GM10248 (cell line): ENCODE measurements around the gene NKAIN2.

ENCODE experiments used
- CTCF ChIA-PET: fragments of 300-600 bp; sonication (Branson Sonifier 250); formaldehyde crosslinking; extraction: SDS; loops from one replicate; lab custom pipeline; 2021; ENCODE audit warnings: antibody characterized with exemption; lab: Yijun Ruan, JAX
- POLR2A ChIA-PET: fragments of 350-650 bp; sonication (Branson Sonifier 250); formaldehyde crosslinking; extraction: SDS; loops from one replicate; lab custom pipeline; 2020; ENCODE audit warnings: antibody characterized with exemption; lab: Yijun Ruan, JAX
- DNase-seq: peaks from one replicate; pipeline ENCODE4 v3.0.0; 2012; ENCODE audit errors: extremely low spot score
- TF ChIP-seq, protein P1 (sequence below): IDR thresholded peaks from 2 replicates; pipeline ENCODE4 v1.5.1; 2012; ENCODE audit warnings: mild to moderate bottlenecking, low read depth; ENCODE audit errors: extremely low read depth, missing control alignments, control extremely low read depth

Gene NKAIN2

DNA sequence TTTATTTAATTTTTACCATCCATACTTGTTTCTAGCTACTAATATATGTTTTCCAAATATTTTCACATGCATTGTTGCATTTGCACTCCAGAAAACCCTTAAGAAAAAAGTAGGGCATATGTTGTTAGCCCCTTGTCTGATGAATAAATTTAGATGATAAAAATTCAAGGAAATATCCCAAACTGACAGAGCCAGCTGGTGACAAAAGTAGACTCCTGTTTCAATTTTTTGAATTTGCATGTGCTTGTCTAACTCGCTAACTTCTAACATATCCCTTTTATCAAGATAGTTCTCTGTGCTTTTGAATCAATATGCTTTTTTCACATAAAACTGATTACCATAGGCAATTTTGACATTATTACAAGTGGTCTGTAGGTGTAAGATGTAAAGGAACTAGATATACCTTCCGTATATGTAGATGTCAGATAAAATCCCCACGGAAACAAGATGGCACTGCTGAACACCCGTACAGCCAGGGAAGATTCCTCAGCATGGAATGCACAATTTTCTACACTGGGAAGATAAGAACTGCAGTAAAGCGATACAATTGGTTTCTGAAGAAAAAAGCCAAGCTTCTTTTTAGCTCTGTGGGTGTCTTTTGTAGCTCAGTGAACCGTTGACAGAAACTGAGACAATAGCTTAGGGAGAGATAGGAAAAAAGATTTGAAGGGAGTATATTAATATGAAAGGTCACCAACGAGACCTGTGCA lies 721.0 kb downstream of the NKAIN2 start:
- POLR2A ChIA-PET = no interaction called here
- CTCF ChIA-PET = interaction anchor here (1.6 kb wide), 1 partner anchor 16 kb away, joined by 3 read pairs; no protein-coding TSS in a partner anchor
- TF ChIP-seq, protein P1, sequence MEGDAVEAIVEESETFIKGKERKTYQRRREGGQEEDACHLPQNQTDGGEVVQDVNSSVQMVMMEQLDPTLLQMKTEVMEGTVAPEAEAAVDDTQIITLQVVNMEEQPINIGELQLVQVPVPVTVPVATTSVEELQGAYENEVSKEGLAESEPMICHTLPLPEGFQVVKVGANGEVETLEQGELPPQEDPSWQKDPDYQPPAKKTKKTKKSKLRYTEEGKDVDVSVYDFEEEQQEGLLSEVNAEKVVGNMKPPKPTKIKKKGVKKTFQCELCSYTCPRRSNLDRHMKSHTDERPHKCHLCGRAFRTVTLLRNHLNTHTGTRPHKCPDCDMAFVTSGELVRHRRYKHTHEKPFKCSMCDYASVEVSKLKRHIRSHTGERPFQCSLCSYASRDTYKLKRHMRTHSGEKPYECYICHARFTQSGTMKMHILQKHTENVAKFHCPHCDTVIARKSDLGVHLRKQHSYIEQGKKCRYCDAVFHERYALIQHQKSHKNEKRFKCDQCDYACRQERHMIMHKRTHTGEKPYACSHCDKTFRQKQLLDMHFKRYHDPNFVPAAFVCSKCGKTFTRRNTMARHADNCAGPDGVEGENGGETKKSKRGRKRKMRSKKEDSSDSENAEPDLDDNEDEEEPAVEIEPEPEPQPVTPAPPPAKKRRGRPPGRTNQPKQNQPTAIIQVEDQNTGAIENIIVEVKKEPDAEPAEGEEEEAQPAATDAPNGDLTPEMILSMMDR = no peak
- no peak for DNase-seq

- ChIA-PET CTCF (interaction anchor here (1.7 kb wide), 1 partner anchor 11 kb away, joined by 7 read pairs; no protein-coding TSS in a partner anchor), POLR2A (no interaction called here)
- TF ChIP-seq, protein P1 = no peak
- no peak for DNase-seq
Observed at GRCh38 chr6:124530926-124531325, 727.3 kb downstream of the NKAIN2 start.

DNA sequence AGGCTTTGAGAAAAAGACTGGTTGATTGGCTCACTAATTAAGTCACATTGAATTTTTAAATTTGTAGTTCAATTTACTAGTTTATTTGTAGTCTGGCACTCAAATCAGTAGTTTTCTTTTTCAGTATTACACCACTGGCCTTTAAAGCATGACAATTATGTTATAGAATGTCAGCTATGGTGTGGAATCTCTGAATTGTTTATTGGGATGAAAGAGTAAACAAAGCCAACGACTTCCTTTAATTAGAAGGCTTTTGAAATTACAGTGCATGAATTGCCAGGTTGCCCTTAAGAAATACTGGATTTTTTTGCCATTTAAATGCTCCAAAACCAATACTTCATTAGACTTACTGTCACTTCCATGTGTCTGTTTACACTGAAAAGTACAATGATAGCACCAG lies 731.6 kb downstream of the NKAIN2 start:
- no peak for DNase-seq
- POLR2A ChIA-PET = no interaction called here
- CTCF ChIA-PET = interaction anchor here (1.5 kb wide), 1 partner anchor 8 kb away, joined by 4 read pairs; no protein-coding TSS in a partner anchor
- TF ChIP-seq, protein P1 = no peak

GRCh38 chr6:124535746-124536145 lies 732.1 kb downstream of the NKAIN2 start:
- DNase-seq = no peak
- CTCF ChIA-PET = no interaction called here
- POLR2A ChIA-PET = no interaction called here
- TF ChIP-seq, protein P1 = no peak

GRCh38 chr6:124536157-124536841 lies 732.6 kb downstream of the NKAIN2 start:
- TF ChIP-seq, protein P1 = no peak
- DNase-seq = no peak
- ChIA-PET POLR2A (no interaction called here), CTCF (interaction anchor here (1.0 kb wide), 1 partner anchor 17 kb away, joined by 3 read pairs; no protein-coding TSS in a partner anchor)

- TF ChIP-seq, protein P1 = no peak
- ChIA-PET POLR2A (no interaction called here), CTCF (interaction anchor here (1.0 kb wide), 1 partner anchor 18 kb away, joined by 3 read pairs; no protein-coding TSS in a partner anchor)
- no peak for DNase-seq
Observed at GRCh38 chr6:124536842-124537191, 733.2 kb downstream of the NKAIN2 start.
